Neural cell (in vitro differentiated cells): ENCODE results near the gene ABCA13.

Source experiments
- EP300 ChIP-seq: fragments of 450-650 bp; conservative IDR thresholded peaks from 2 replicates; pipeline ENCODE4 v1.6.1; 2014; ENCODE audit warnings: antibody characterized with exemption, mild to moderate bottlenecking, moderate library complexity; ENCODE audit not compliant: poor library complexity, severe bottlenecking
- EZH2 ChIP-seq: fragments of 200-600, 300-800 bp; shearing (Covaris generic), sonication (generic); IDR thresholded peaks from 2 replicates; pipeline ENCODE4 v1.6.1; 2014; ENCODE audit warnings: antibody characterized with exemption, low read length, borderline replicate concordance, mild to moderate bottlenecking; ENCODE audit not compliant: insufficient read depth, poor library complexity, severe bottlenecking
- MXI1 ChIP-seq: fragments of 450-650 bp; conservative IDR thresholded peaks from 2 replicates; pipeline ENCODE4 v1.6.1; 2014; ENCODE audit warnings: antibody characterized with exemption, mild to moderate bottlenecking; ENCODE audit not compliant: poor library complexity, severe bottlenecking
- POLR2AphosphoS5 ChIP-seq: IDR thresholded peaks from 2 replicates; pipeline ENCODE4 v1.6.1; 2012
- RAD21 ChIP-seq: fragments of 450-650 bp; conservative IDR thresholded peaks from 2 replicates; pipeline ENCODE4 v1.6.1; 2014; ENCODE audit warnings: antibody characterized with exemption, mild to moderate bottlenecking, moderate library complexity
- SMC3 ChIP-seq: fragments of 450-650 bp; conservative IDR thresholded peaks from 2 replicates; pipeline ENCODE4 v1.6.1; 2014; ENCODE audit warnings: antibody characterized with exemption, mild to moderate bottlenecking, moderate library complexity; ENCODE audit not compliant: poor library complexity
- TAF1 ChIP-seq: IDR thresholded peaks from 2 replicates; pipeline ENCODE4 v1.6.1; 2012; ENCODE audit warnings: low read depth
- TF ChIP-seq, protein P1 (sequence below): fragments of 450-650 bp; IDR thresholded peaks from 2 replicates; pipeline ENCODE4 v1.5.1; 2014; ENCODE audit warnings: antibody characterized with exemption, mild to moderate bottlenecking, moderate library complexity; ENCODE audit not compliant: poor library complexity, severe bottlenecking
- TF ChIP-seq, protein P2 (sequence below): IDR thresholded peaks from 2 replicates; pipeline ENCODE4 v1.6.1; 2012; ENCODE audit warnings: borderline replicate concordance

GRCh38 chr7:48638041-48638440 is 466.8 kb downstream of the ABCA13 start:
- TF ChIP-seq, protein P1, sequence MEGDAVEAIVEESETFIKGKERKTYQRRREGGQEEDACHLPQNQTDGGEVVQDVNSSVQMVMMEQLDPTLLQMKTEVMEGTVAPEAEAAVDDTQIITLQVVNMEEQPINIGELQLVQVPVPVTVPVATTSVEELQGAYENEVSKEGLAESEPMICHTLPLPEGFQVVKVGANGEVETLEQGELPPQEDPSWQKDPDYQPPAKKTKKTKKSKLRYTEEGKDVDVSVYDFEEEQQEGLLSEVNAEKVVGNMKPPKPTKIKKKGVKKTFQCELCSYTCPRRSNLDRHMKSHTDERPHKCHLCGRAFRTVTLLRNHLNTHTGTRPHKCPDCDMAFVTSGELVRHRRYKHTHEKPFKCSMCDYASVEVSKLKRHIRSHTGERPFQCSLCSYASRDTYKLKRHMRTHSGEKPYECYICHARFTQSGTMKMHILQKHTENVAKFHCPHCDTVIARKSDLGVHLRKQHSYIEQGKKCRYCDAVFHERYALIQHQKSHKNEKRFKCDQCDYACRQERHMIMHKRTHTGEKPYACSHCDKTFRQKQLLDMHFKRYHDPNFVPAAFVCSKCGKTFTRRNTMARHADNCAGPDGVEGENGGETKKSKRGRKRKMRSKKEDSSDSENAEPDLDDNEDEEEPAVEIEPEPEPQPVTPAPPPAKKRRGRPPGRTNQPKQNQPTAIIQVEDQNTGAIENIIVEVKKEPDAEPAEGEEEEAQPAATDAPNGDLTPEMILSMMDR: no peak
- TF ChIP-seq RAD21 (no peak), POLR2AphosphoS5 (no peak), EZH2 (no peak), EP300 (no peak), TAF1 (no peak), SMC3 (no peak), MXI1 (no peak)
- TF ChIP-seq, protein P2, sequence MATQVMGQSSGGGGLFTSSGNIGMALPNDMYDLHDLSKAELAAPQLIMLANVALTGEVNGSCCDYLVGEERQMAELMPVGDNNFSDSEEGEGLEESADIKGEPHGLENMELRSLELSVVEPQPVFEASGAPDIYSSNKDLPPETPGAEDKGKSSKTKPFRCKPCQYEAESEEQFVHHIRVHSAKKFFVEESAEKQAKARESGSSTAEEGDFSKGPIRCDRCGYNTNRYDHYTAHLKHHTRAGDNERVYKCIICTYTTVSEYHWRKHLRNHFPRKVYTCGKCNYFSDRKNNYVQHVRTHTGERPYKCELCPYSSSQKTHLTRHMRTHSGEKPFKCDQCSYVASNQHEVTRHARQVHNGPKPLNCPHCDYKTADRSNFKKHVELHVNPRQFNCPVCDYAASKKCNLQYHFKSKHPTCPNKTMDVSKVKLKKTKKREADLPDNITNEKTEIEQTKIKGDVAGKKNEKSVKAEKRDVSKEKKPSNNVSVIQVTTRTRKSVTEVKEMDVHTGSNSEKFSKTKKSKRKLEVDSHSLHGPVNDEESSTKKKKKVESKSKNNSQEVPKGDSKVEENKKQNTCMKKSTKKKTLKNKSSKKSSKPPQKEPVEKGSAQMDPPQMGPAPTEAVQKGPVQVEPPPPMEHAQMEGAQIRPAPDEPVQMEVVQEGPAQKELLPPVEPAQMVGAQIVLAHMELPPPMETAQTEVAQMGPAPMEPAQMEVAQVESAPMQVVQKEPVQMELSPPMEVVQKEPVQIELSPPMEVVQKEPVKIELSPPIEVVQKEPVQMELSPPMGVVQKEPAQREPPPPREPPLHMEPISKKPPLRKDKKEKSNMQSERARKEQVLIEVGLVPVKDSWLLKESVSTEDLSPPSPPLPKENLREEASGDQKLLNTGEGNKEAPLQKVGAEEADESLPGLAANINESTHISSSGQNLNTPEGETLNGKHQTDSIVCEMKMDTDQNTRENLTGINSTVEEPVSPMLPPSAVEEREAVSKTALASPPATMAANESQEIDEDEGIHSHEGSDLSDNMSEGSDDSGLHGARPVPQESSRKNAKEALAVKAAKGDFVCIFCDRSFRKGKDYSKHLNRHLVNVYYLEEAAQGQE: no peak
